Activated CD4-positive, alpha-beta T cell treated with anti-CD3 and anti-CD28 coated beads for 24 hours (primary cell): ENCODE measurements around the gene FRMD4A.
"Not testable (repeated sequence)": the region's sequence is repeated elsewhere in the genome, so short reads cannot be mapped to it uniquely, and the experiment has no call there.

ENCODE experiments used
- DNase-seq, 2 donors: peaks; one replicate each; pipeline ENCODE4 v3.0.0-alpha.2; 2020; ENCODE audit warnings: low read depth in 2 of 2

FRMD4A gene

GRCh38 chr10:13851906-13852305 is 478.8 kb downstream of the FRMD4A start:
- no peak for DNase-seq

- DNase-seq, result no peak
Measured at GRCh38 chr10:13848520-13849445, 481.9 kb downstream of the FRMD4A start.

- DNase-seq, result no peak
Measured at GRCh38 chr10:13847201-13847631, 483.5 kb downstream of the FRMD4A start.

- DNase-seq, result no peak
Measured at GRCh38 chr10:13845897-13846296, 484.8 kb downstream of the FRMD4A start.

GRCh38 chr10:13844651-13845050 is 486.1 kb downstream of the FRMD4A start:
- DNase-seq, result no peak

- no peak for DNase-seq
Measured at GRCh38 chr10:13842117-13842516, 488.6 kb downstream of the FRMD4A start.

GRCh38 chr10:13840036-13840435 is 490.7 kb downstream of the FRMD4A start:
- DNase-seq, result no peak

GRCh38 chr10:13839430-13839990 is 491.2 kb downstream of the FRMD4A start:
- no peak for DNase-seq

- no peak for DNase-seq
Measured at GRCh38 chr10:13839030-13839429, 491.7 kb downstream of the FRMD4A start.

GRCh38 chr10:13837966-13838365 is 492.8 kb downstream of the FRMD4A start:
- DNase-seq, result no peak

- DNase-seq, result no peak
Measured at GRCh38 chr10:13834581-13835286, 496.0 kb downstream of the FRMD4A start.

- no peak for DNase-seq
Measured at GRCh38 chr10:13831711-13832141, 499.0 kb downstream of the FRMD4A start.

- DNase-seq, result no peak
Measured at GRCh38 chr10:13830385-13830784, 500.3 kb downstream of the FRMD4A start.

- no peak for DNase-seq
Measured at GRCh38 chr10:13829790-13830189, 500.9 kb downstream of the FRMD4A start.

GRCh38 chr10:13828284-13828683 is 502.4 kb downstream of the FRMD4A start:
- DNase-seq, result not testable (repeated sequence)

- DNase-seq, result no peak
Measured at GRCh38 chr10:13827076-13827797, 503.5 kb downstream of the FRMD4A start.

GRCh38 chr10:13823709-13824405 is 506.9 kb downstream of the FRMD4A start:
- no peak for DNase-seq

- DNase-seq, result no peak
Measured at GRCh38 chr10:13823096-13823708, 507.5 kb downstream of the FRMD4A start.

- no peak for DNase-seq
Measured at GRCh38 chr10:13822490-13822889, 508.2 kb downstream of the FRMD4A start.

- DNase-seq, result no peak
Measured at GRCh38 chr10:13820964-13821337, 509.8 kb downstream of the FRMD4A start.
